AG10803 (cell line): ENCODE data around the gene BANK1.

Experiments
- DNase-seq: peaks from one replicate; pipeline ENCODE4 v3.0.0; 2010; ENCODE audit warnings: low read depth
- H3K4me3 ChIP-seq: 2 replicates; pipeline ENCODE4 v1.5.1; 2011; ENCODE audit warnings: mild to moderate bottlenecking, low read length, control low read depth
- TF ChIP-seq, protein P1 (sequence below): conservative IDR thresholded peaks from 2 replicates; pipeline ENCODE4 v1.5.1; 2011; ENCODE audit warnings: mild to moderate bottlenecking, low read length, control low read depth, inconsistent platforms

The BANK1 gene

DNA sequence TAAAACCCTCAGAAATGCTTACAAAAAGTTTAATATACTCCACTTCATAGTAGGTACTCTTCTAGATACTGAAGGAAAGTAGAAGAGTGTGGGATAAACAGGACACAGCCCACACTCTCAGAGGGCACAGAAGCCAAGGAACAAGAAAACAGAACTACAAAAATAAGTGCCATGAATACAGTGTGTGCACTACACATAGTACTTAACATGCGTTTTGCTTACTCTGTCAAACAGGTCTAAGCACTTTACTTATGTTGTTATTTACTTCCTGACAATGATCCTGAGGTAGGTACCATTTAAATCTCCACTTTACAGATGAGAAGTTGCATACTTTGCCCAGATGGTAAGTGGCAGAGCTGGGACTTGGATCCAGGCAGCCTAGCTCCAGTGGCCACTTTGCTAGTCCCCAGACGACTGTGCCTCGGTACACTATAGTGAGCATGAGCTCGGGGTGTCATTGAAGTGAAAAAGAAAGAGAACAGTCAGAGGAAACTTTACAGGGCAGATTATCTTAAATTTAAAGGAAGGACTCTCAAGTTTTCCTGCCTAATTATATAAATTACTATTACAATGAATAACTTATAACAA lies 120.3 kb downstream of the BANK1 start:
- no peak for DNase-seq
- no peak overlapping the region for H3K4me3 ChIP-seq
- TF ChIP-seq, protein P1, sequence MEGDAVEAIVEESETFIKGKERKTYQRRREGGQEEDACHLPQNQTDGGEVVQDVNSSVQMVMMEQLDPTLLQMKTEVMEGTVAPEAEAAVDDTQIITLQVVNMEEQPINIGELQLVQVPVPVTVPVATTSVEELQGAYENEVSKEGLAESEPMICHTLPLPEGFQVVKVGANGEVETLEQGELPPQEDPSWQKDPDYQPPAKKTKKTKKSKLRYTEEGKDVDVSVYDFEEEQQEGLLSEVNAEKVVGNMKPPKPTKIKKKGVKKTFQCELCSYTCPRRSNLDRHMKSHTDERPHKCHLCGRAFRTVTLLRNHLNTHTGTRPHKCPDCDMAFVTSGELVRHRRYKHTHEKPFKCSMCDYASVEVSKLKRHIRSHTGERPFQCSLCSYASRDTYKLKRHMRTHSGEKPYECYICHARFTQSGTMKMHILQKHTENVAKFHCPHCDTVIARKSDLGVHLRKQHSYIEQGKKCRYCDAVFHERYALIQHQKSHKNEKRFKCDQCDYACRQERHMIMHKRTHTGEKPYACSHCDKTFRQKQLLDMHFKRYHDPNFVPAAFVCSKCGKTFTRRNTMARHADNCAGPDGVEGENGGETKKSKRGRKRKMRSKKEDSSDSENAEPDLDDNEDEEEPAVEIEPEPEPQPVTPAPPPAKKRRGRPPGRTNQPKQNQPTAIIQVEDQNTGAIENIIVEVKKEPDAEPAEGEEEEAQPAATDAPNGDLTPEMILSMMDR, result no peak

DNA sequence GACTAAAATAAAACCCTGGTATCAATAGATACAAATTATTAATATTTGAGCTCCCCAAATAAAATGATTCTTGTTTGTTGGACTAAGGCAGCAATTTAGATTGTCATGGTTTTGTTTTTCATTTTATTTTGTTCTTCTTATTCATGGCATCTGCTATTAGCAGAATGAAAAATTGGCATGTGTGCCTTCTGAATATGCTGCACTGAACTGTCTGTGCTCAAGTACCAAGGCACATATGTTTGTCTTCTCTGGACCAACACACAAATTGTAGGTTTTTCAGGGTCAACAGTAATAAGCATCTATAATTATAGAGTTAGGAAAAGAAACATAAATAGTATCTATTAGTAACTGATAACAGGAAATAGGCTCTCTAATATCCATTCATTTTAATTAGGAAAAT lies 121.1 kb downstream of the BANK1 start:
- TF ChIP-seq, protein P1, result no peak
- no peak for DNase-seq
- no peak overlapping the region for H3K4me3 ChIP-seq

DNA sequence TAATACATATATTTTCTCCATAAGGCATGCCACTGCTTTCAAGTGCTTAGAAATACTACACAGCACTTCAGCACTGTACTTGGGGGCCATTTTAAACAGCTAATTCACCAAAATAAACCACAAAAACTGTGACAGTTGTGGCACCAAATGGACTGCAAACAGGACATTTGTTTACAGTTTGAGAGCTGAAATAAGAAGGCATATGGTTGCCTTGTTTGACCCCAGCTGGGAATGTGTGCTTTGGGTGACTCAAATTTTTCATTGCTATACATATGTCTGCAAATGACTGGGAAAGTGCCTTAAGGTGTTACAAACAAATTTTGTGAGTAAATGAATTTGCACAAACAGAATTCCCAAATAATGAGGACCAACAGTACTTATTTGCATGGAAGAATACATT lies 124.2 kb downstream of the BANK1 start:
- DNase-seq, result no peak
- TF ChIP-seq, protein P1, result no peak

DNA sequence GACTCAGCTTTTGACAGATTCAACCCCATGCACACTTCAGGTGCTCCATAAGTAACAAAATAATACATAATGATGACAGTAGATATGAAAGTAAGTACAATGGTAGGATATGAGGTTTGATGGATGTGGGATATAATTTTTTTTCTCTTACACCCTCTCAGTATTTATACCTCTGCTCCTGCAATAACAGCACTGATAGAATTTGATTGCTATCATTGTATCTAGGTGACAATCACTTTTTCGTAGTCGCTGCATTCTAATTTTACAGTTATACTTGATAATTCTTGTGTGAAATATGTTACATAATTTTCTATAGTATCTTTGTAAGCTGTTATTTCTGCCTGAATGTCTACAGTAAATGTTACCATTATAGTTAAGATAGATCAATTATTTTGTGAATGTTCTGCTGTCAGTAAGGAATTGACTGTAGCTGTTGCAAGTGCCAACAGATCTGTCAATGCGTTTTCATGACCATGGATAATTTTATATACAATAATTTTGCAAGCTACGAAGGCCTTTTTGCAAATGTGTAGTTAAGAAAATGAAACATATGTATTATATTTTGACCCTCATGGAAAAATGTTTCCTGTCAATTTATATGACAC lies 128.9 kb downstream of the BANK1 start:
- H3K4me3 ChIP-seq, result no peak overlapping the region
- TF ChIP-seq, protein P1, result no peak

More for the DNA sequence above, 124.2 kb downstream of the BANK1 start:
- no peak overlapping the region for H3K4me3 ChIP-seq

DNA sequence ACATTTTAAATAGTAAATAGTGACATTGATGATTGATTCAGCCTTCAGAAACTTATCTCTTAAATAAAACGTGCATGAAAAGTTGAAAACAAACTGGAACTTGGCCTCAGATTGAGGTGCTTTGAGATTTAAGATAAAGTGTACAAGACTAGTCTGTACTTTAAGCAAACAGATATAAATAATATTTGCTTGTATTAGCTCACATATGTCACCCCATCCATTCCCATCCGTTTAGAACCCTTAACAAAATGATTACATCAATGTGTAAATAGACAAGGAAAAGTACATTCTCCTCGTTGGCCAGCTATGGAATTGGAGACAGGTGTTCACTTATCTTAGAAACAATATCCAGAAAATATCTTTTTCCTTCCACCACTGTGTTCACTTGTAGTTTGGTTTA lies 130.8 kb downstream of the BANK1 start:
- TF ChIP-seq, protein P1, result no peak
- no peak for DNase-seq
- no peak overlapping the region for H3K4me3 ChIP-seq

More for the DNA sequence above, 128.9 kb downstream of the BANK1 start:
- no peak for DNase-seq

DNA sequence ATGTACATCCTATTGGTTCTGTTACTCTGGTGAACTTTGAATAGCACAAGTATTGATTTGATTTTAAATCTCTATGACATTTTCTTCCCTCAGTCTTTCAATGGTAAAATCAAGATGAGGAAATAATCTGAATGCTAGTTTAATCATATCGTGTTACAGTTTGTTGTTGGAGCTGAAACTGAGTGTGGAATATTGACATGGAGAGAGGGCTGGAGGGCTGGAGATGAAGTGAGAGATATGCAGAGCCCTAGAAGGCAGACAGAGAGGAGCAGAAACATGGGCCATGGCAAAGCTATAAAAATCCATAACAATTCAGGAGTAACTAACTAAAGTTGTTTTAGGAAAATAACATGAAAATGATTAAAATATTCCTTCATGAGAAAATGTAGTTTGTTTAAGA lies 141.1 kb downstream of the BANK1 start:
- TF ChIP-seq, protein P1, result no peak
- DNase-seq, result no peak
- no peak overlapping the region for H3K4me3 ChIP-seq

DNA sequence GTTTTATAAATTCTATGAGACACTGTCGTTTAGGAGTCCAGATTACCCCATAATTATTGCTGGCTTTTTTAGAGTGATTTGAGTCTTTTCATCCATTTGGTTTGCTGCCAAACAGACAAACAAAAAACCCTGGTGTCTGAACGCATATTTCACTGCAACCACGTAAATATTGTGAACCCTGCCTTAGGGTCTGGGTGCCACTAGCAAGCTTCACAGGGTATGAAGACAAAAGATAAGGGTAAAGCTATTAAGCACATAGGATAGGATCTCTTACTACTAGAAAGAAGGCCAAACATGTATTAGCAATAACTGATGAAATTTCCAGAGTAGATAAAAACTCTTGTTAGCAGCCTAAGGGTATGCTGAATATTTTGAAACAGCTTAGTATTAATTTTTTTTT lies 143.3 kb downstream of the BANK1 start:
- DNase-seq, result no peak
- H3K4me3 ChIP-seq, result no peak overlapping the region
- TF ChIP-seq, protein P1, result no peak
